Middle frontal gyrus (tissue), 1 donor: Measurements from ENCODE around the gene IFIT3.
"Not testable (repeated sequence)": the region's sequence is repeated elsewhere in the genome, so short reads cannot be mapped to it uniquely, and the experiment has no call there.

Experiments
- DNase-seq: peaks from one replicate; pipeline ENCODE4 v3.0.0-alpha.2; 2015; ENCODE audit warnings: low spot score; ENCODE audit errors: extremely low spot score

IFIT3 gene, protein sequence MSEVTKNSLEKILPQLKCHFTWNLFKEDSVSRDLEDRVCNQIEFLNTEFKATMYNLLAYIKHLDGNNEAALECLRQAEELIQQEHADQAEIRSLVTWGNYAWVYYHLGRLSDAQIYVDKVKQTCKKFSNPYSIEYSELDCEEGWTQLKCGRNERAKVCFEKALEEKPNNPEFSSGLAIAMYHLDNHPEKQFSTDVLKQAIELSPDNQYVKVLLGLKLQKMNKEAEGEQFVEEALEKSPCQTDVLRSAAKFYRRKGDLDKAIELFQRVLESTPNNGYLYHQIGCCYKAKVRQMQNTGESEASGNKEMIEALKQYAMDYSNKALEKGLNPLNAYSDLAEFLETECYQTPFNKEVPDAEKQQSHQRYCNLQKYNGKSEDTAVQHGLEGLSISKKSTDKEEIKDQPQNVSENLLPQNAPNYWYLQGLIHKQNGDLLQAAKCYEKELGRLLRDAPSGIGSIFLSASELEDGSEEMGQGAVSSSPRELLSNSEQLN

GRCh38 chr10:89327803-89328441 lies at the start of gene IFIT3:
IFIT3 (plus strand) TSS chr10:89327997; CDS start chr10:89328074, 77 bp downstream.
- DNase-seq = no peak

DNA sequence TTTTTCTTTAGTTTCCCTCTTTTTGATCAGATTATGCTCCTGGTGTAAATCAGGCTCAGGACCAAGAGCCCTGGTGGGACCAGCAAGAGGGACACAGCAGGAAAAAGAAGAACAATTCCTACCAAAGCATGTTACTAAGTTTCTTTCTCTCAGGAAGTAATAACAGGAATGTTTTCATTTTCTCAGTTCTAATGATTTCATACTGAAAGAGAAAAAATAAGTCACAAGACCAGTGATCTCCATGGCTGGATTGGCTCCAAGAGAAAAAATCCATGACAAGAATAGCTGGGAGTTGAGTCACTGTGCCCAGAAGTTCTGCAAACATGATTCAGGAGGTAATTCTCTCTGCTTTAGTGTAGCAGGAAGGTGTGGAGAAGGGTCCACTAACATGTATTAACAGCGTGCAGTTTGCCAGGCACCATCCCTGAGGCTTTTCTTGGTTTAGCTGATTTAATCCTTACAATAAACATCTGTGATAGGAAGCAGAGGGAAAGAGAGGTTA lies 49.7 kb upstream of the IFIT3 start:
- peak; percentile 69 for DNase-seq

GRCh38 chr10:89278900-89279392 lies 48.9 kb upstream of the IFIT3 start:
- no peak for DNase-seq

GRCh38 chr10:89279421-89279869 lies 48.4 kb upstream of the IFIT3 start:
- DNase-seq = no peak

GRCh38 chr10:89280508-89280907 lies 47.3 kb upstream of the IFIT3 start:
- no peak for DNase-seq

GRCh38 chr10:89281606-89282395 lies 46.0 kb upstream of the IFIT3 start:
- no peak for DNase-seq

DNA sequence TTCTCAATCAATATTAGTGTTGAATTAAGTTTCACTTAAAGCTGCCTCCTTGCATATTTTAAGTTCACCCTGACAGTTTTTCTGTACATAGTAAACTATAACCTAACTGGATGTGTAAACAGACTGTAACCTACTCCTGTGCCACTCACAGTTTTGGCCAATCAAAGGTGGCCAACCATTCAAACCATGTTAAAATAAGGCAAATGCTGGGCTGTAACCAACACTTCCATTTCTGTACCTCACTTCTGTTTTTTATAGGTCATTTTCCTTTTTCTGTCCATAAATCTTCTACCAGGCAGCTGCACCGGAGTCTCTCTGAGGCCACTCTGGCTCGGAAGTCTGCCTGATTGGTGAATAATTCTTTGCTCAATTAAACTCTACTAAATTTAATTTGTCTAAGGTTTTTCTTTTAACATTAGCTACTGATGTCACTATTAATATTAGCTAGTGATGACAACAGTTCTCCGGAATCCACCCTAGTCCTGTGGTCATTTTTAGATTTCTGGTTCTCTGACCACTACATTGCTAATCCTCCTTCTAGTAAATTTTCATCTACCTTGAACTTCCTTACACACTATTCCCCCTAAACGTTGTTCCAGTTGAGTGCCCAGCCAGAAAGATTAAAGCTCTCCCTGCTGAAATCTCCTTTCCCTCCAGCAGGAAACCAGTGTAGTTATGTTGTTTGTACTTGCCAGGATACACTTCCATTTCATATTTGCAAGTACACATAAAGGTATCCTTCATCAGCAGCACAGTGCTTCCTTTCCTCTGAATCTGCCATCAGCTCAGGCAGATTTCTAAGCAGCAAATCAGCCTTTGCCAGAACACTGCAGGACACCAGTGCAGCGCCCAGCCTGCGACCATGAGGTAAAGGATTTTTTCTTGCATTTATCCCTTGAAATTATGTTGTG lies 44.5 kb upstream of the IFIT3 start:
- DNase-seq = no peak

GRCh38 chr10:89283936-89284475 lies 43.8 kb upstream of the IFIT3 start:
- DNase-seq = no peak

DNA sequence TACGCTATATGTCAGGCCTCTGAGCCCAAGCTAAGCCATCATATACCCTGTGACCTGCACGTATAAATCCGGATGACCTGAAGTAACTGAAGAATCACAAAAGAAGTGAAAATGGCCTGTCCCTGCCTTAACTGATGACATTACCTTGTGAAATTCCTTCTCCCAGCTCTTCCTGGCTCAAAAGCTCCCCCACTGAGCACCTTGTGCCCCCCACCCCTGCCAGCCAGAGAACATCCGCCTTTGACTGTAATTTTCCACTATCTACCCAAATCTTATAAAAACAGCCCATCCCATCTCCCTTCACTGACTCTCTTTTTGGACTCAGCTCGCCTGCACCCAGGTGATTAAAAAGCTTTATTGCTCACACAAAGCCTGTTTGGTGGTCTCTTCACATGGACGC lies 43.1 kb upstream of the IFIT3 start:
- not testable (repeated sequence) for DNase-seq

DNA sequence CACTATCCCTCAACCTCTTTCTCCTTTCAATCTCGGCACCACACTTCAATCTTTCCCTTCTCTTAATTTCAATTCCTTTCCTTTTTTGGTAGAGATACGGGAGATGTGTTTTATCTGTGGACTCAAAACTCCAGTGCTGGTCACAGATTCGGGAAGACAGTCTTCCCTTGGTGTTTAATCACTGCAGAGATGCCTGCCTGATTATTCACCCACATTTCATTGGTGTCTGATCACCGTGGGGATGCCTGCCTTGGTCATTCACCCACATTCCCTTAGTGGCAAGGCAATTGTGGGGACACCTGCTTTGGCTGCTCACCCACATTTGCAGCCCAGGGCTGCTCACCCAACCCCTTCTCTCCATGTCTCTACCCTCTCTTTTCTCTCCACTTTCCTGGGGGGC lies 42.5 kb upstream of the IFIT3 start:
- DNase-seq = not testable (repeated sequence)

GRCh38 chr10:89294721-89295239 lies 33.0 kb upstream of the IFIT3 start:
- no peak for DNase-seq

- DNase-seq = no peak
These were observed 32.2 kb upstream of the IFIT3 start for GRCh38 chr10:89295597-89295996.

DNA sequence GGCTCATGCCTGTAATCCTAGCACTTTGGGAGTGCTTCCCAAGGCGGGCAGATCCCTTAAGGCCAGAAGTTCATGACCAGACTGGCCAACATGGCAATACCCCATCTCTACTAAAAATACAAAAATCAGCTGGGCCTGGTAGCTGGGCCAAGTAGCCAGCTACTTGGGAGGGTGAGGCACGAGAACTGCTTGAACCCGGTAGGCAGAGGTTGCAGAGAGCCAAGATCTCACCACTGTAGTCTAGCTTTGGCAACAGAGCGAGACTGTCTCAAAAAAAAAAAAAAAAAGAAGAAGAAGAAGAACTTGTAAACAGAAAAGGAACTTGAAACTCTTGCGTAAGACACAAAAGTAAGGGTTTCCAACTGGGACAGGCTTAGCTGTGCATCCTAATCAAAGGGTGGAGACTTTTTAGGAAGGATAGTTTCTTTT lies 31.6 kb upstream of the IFIT3 start:
- DNase-seq = no peak

DNA sequence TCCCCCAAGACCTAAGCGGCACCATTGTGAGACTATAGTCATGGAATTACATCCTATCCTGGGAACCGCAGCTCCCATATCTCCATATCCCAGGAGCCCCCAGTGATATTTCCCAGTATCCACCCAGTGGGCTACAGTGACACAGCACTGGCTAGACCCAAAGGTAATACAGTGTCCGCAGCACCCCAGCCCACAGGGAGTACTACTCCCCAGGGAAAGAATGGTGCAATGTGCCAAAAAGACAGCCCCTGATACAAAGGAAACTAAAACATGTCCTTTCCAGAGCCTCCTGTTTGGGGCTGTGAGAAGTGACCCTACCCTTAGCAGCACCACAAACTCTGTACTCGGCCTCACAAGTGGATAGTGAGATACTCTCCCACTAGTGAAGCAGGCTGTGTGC lies 30.4 kb upstream of the IFIT3 start:
- no peak for DNase-seq

DNA sequence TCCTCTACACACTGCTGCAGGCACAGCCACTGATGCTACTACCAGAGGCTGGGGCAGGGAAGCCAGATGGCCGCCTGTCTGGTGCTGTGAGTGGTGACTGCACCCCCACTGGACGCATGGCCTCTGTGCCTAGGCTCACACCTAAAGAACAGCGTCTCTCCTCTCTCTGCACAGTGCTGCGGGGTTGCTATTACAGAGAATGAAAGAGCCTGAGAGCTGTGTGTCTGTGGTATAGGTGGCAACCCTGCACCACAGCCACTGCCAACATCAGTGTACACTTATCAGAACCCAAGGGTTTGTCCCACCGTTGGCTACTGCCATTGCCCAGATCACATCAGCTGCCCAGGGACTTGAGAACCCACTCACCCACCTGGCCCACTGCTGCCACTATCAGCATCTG lies 30.0 kb upstream of the IFIT3 start:
- DNase-seq = no peak

DNA sequence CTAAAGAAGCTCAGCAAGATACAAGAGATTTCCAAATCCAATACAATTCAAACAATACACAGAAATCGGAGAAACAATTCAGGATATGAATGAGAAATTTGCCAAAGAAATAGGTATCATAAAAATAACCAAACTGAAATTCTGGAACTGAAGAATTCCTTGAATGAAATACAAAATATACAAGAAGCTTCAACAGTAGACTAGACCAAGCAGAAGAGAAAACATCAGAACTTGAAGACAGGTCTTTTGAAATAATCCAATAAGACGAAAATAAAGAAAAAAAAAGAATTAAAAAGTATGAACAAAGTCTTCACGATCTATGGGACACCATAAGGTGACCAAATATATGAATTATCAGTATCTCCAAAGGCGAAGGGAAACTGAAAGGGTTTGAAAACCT lies 28.8 kb upstream of the IFIT3 start:
- DNase-seq = no peak

GRCh38 chr10:89301232-89301631 lies 26.6 kb upstream of the IFIT3 start:
- no peak for DNase-seq

DNA sequence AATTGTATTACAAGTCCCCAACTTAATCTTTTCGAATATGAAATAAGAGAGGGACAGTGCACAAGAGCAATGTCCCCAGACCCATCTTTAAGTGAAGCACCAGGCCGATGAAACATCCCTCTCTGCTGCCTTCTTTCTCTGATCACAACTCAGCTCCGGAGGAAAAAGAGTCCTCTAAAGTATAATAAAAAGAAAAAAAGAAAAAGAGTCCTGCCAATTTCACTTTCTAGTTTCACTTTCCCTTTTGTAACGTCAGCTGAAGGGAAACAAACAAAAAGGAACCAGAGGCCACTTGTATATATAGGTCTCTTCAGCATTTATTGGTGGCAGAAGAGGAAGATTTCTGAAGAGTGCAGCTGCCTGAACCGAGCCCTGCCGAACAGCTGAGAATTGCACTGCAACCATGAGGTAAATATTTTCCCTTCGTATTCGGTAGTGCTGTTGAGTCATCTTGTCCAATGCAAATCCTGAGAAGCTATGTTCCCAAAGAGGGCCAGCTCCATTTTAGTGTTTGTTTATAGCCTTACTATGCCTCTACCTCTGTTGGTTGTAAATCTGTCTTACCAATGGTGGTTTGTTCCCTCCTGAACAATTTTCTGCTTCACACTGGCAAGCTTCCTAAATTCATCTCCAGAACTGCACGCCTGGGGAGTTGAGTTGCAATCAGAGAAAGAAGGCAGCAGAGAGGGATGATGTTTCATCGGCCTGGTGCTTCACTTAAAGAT lies 25.9 kb upstream of the IFIT3 start, which contains the start of gene IFIT2:
TSS of gene IFIT2 (plus strand) at position 326 of the 725 bp plus-strand sequence. CDS start at position 404, 78 bp downstream.
- no peak for DNase-seq

DNA sequence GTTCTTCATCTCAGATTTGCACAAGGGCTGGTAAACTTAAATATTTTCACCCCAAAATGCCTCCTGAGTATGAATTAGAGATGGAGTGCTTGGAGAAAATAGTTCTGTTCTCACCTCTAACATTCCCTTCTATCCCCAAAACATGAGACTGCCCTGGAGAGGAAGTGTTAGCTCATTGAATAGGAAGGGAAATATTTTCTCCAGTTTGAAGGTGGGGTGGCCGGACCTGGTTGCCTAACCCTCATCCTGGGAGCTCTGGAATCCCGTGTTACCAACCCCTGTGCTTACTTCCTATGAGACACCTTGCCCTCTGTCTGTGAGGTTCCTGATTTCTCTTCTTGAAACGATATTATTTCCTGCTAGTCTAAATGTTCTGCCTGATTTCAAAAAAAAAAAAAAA lies 25.2 kb upstream of the IFIT3 start:
- DNase-seq = no peak
